ENCODE results near the gene ANAPC4.

DNA sequence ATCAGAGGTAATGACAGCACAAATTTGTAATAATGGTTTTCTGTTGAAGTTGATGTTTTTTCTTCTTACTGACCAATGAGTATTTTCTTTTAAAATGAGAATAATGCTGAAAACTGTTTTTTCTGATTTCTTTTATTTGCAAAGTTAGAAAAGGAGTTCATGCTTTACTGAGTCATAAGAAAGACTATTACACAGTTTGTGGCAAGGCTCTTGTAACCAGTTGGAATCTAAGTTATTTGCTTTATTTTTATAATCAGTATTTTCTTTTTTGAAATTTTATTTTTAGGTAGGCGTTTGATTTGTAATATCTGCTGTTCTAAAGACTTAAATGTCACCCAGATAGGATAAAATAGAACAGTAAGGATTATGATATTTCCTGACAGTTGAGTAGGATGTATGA, 25.5 kb downstream of the ANAPC4 start:
- TF ChIP-seq POLR2AphosphoS5 (IDR thresholded peaks at IDR 0.05; ENCODE audit: low read depth, low read length): no peak
- no peak for TF ChIP-seq SPI1 (IDR thresholded peaks at IDR 0.05; ENCODE audit: low read depth, low read length)
- TF ChIP-seq POLR2A (IDR thresholded peaks at IDR 0.05; ENCODE audit: low read depth, low read length): no peak
- no peak for TF ChIP-seq TAF1 (IDR thresholded peaks at IDR 0.05; ENCODE audit: low read depth, low read length)
- no peak for TF ChIP-seq POU2F2 (IDR thresholded peaks at IDR 0.05; ENCODE audit: low read depth, low read length)

Data from GM12891 (cell line).